ENCODE measurements around the gene BTRC. TPM values are rescaled to one million over a fixed set of nuclear protein-coding genes. Genes with fewer than 3 reads are reported as not detected.
A peak's percentile ranks its signal among the peaks of the same experiment; 100 is the strongest.

BTRC gene
- total and polyA plus RNA-seq, 4 donors = 3.1 to 16.4 (median 9.3) TPM

GRCh38 chr10:101438881-101439391 is 85.0 kb downstream of the BTRC start:
- no peaks in the 10 kb centered on the region for H3K36me3 ChIP-seq (ENCODE audit: control insufficient read depth in 4 of 4, insufficient read depth in 4 of 4, low read length in 4 of 4)
- WGBS, 2 donors = 86 to 89% methylated on average over 5 of the region's 5 CpGs
- no peak overlapping the region for H3K4me3 ChIP-seq
- H3K27ac ChIP-seq (ENCODE audit: low read depth in 1 of 2, low read length in 1 of 2) = no peak overlapping the region
- H3K9me3 ChIP-seq (ENCODE audit: control insufficient read depth in 4 of 4, insufficient read depth in 3 of 4, low read length in 3 of 4) = no peaks in the 10 kb centered on the region
- H3K4me1 ChIP-seq (ENCODE audit: control insufficient read depth in 5 of 5, insufficient read depth in 5 of 5, low read length in 5 of 5) = peaks cover 0 to 7% (median 0%) of the 10 kb centered on the region in 5 donors
- TF ChIP-seq CTCF (IDR thresholded peaks at IDR 0.05; ENCODE audit: control extremely low read depth, extremely low read depth) = no peak
- H3K9ac ChIP-seq (ENCODE audit: insufficient read depth in 1 of 2, low read length in 2 of 2) = no peak overlapping the region
- H3K27me3 ChIP-seq (ENCODE audit: control insufficient read depth in 3 of 3, insufficient read depth in 3 of 3, low read length in 2 of 3) = no peaks in the 10 kb centered on the region
- DNase-seq (peak in 2 of 3 donors; percentile 25 to 29), ATAC-seq (ENCODE audit: insufficient read depth, low FRiP score) (no peak)

- WGBS, 2 donors = 76 to 77% methylated on average over 17 of the region's 17 CpGs
- ATAC-seq (ENCODE audit: insufficient read depth, low FRiP score) = peak; percentile 81
Observed at GRCh38 chr10:101441541-101442455, 87.8 kb downstream of the BTRC start.

GRCh38 chr10:101442456-101442800 is 88.5 kb downstream of the BTRC start:
- H3K36me3 ChIP-seq (ENCODE audit: control insufficient read depth in 4 of 4, insufficient read depth in 4 of 4, low read length in 4 of 4) = no peaks in the 10 kb centered on the region

More at GRCh38 chr10:101441541-101442455, 87.8 kb downstream of the BTRC start:
- no peaks in the 10 kb centered on the region for H3K36me3 ChIP-seq (ENCODE audit: control insufficient read depth in 4 of 4, insufficient read depth in 4 of 4, low read length in 4 of 4)
- H3K4me1 ChIP-seq (ENCODE audit: control insufficient read depth in 5 of 5, insufficient read depth in 5 of 5, low read length in 5 of 5) = peaks cover 0 to 15% (median 0%) of the 10 kb centered on the region in 5 donors
- no peak overlapping the region for H3K27ac ChIP-seq (ENCODE audit: low read depth in 1 of 2, low read length in 1 of 2)
- H3K27me3 ChIP-seq (ENCODE audit: control insufficient read depth in 3 of 3, insufficient read depth in 3 of 3, low read length in 2 of 3) = no peaks in the 10 kb centered on the region
- H3K9me3 ChIP-seq (ENCODE audit: control insufficient read depth in 4 of 4, insufficient read depth in 3 of 4, low read length in 3 of 4) = no peaks in the 10 kb centered on the region
- H3K9ac ChIP-seq (ENCODE audit: insufficient read depth in 1 of 2, low read length in 2 of 2) = no peak overlapping the region
- peak; percentile 20 for TF ChIP-seq CTCF (IDR thresholded peaks at IDR 0.05; ENCODE audit: control extremely low read depth, extremely low read depth)
- peak; percentile 35 to 73 (median 66) for DNase-seq
- no peak overlapping the region for H3K4me3 ChIP-seq

More at GRCh38 chr10:101442456-101442800, 88.5 kb downstream of the BTRC start:
- TF ChIP-seq CTCF (IDR thresholded peaks at IDR 0.05; ENCODE audit: control extremely low read depth, extremely low read depth) = no peak
- 82 to 83% methylated on average over 3 of the region's 3 CpGs for WGBS, 2 donors
- ATAC-seq (ENCODE audit: insufficient read depth, low FRiP score) (no peak), DNase-seq (no peak)
- no peak overlapping the region for H3K27ac ChIP-seq (ENCODE audit: low read depth in 1 of 2, low read length in 1 of 2)
- no peak overlapping the region for H3K9ac ChIP-seq (ENCODE audit: insufficient read depth in 1 of 2, low read length in 2 of 2)
- H3K9me3 ChIP-seq (ENCODE audit: control insufficient read depth in 4 of 4, insufficient read depth in 3 of 4, low read length in 3 of 4) = no peaks in the 10 kb centered on the region
- no peaks in the 10 kb centered on the region for H3K27me3 ChIP-seq (ENCODE audit: control insufficient read depth in 3 of 3, insufficient read depth in 3 of 3, low read length in 2 of 3)
- H3K4me1 ChIP-seq (ENCODE audit: control insufficient read depth in 5 of 5, insufficient read depth in 5 of 5, low read length in 5 of 5) = peaks cover 0 to 20% (median 0%) of the 10 kb centered on the region in 5 donors
- H3K4me3 ChIP-seq = no peak overlapping the region

Data from lung (tissue), 12 donors.